ENCODE results near the gene NCOA7.

GRCh38 chr6:125888989-125889656 lies 98.4 kb downstream of the NCOA7 start:
- TF ChIP-seq POLR2A (IDR thresholded peaks at IDR 0.05) (no peak), CTCF (IDR thresholded peaks at IDR 0.05) (peak in 6 of 7 experiments; percentile 36 to 58 (median 50))
